HEK293 (cell line): ENCODE measurements around the gene STX16.

Experiments used
- CTCF ChIA-PET: fragments of 350-600 bp; formaldehyde crosslinking; extraction: SDS; loops from one replicate; lab custom pipeline; 2021; ENCODE audit warnings: antibody characterized with exemption; lab: Yijun Ruan, JAX
- POLR2A ChIA-PET: fragments of 300-600 bp; formaldehyde crosslinking; extraction: SDS; loops from one replicate; lab custom pipeline; 2020; ENCODE audit warnings: antibody characterized with exemption, inconsistent platforms; lab: Yijun Ruan, JAX
- H3K27ac ChIP-seq: fragments of 200-500 bp; sonication (Bioruptor generic); 2 replicates; pipeline ENCODE4 v1.5.1; 2014; ENCODE audit warnings: low read depth, low read length, control low read depth, inconsistent platforms; ENCODE audit errors: extremely low read depth
- H3K36me3 ChIP-seq, 2 experiments: fragments of 200-500 bp in 1 of 2; sonication (Bioruptor generic) in 1 of 2; 1 replicate in 1 of 2; 2 replicates in 1 of 2; pipeline ENCODE4 v1.5.1; 2014 to 2017; ENCODE audit warnings: inconsistent platforms in 2 of 2, low read length in 2 of 2; ENCODE audit not compliant: control insufficient read depth in 2 of 2, insufficient read depth in 1 of 2
- H3K4me1 ChIP-seq: fragments of 200-500 bp; sonication (Bioruptor generic); 2 replicates; pipeline ENCODE4 v1.5.1; 2014; ENCODE audit warnings: mild to moderate bottlenecking, low read length, inconsistent platforms; ENCODE audit not compliant: control insufficient read depth, insufficient read depth
- H3K4me3 ChIP-seq: 2 replicates; pipeline ENCODE4 v1.5.1; 2011; ENCODE audit warnings: low read depth, mild to moderate bottlenecking, control low read depth, low read length, moderate library complexity
- H3K9me3 ChIP-seq: fragments of 200-500 bp; sonication (Bioruptor generic); 2 replicates; pipeline ENCODE4 v1.5.1; 2014; ENCODE audit warnings: low read depth, low read length, inconsistent platforms; ENCODE audit not compliant: control insufficient read depth, insufficient read depth
- IKZF3 ChIP-seq: fragments of 450-650 bp; IDR thresholded peaks from 2 replicates; pipeline ENCODE4 v1.5.0; 2018; ENCODE audit warnings: missing biosample characterization, mild to moderate bottlenecking, missing genetic modification characterization, moderate library complexity
- KLF7 ChIP-seq: fragments of 450-650 bp; formaldehyde crosslinking; IDR thresholded peaks from 2 replicates; pipeline ENCODE4 v1.5.1; 2016; ENCODE audit warnings: missing biosample characterization, missing genetic modification characterization, borderline replicate concordance
- MEIS1 ChIP-seq: sonication (generic); formaldehyde crosslinking; IDR thresholded peaks from 2 replicates; pipeline ENCODE4 v1.8.1; 2022; ENCODE audit warnings: missing genetic modification reagents, mild to moderate bottlenecking, borderline replicate concordance
- PBX3 ChIP-seq: sonication (generic); formaldehyde crosslinking; IDR thresholded peaks from 2 replicates; pipeline ENCODE4 v1.8.1; 2022; ENCODE audit warnings: mild to moderate bottlenecking, moderate library complexity, missing genetic modification reagents
- REST ChIP-seq: fragments of 450-650 bp; formaldehyde crosslinking; IDR thresholded peaks from 2 replicates; pipeline ENCODE4 v1.5.1; 2016; ENCODE audit warnings: missing biosample characterization, missing genetic modification characterization
- SCRT1 ChIP-seq: fragments of 450-650 bp; formaldehyde crosslinking; IDR thresholded peaks from 2 replicates; pipeline ENCODE4 v1.5.1; 2016; ENCODE audit warnings: missing biosample characterization, missing genetic modification characterization, borderline replicate concordance
- SP7 ChIP-seq: fragments of 450-650 bp; formaldehyde crosslinking; IDR thresholded peaks from 2 replicates; pipeline ENCODE4 v1.5.1; 2016; ENCODE audit warnings: missing biosample characterization, missing genetic modification characterization
- YY1 ChIP-seq: fragments of 450-650 bp; formaldehyde crosslinking; IDR thresholded peaks from 2 replicates; pipeline ENCODE4 v1.5.1; 2018; ENCODE audit warnings: missing biosample characterization, missing genetic modification characterization
- ZBTB21 ChIP-seq: fragments of 450-650 bp; formaldehyde crosslinking; IDR thresholded peaks from 2 replicates; pipeline ENCODE4 v1.5.1; 2017; ENCODE audit warnings: missing biosample characterization, missing genetic modification characterization
- ZNF112 ChIP-seq: fragments of 450-650 bp; formaldehyde crosslinking; IDR thresholded peaks from 2 replicates; pipeline ENCODE4 v1.5.0; 2017; ENCODE audit warnings: missing biosample characterization, missing genetic modification characterization
- ZNF133 ChIP-seq: fragments of 450-650 bp; formaldehyde crosslinking; IDR thresholded peaks from 2 replicates; pipeline ENCODE4 v1.5.1; 2016; ENCODE audit warnings: missing biosample characterization, missing genetic modification characterization
- ZNF16 ChIP-seq: fragments of 450-650 bp; formaldehyde crosslinking; IDR thresholded peaks from 2 replicates; pipeline ENCODE4 v1.5.1; 2016; ENCODE audit warnings: low read depth, missing biosample characterization, missing genetic modification characterization
- ZNF184 ChIP-seq: fragments of 450-650 bp; IDR thresholded peaks from 2 replicates; pipeline ENCODE4 v1.5.1; 2018; ENCODE audit warnings: missing biosample characterization, mild to moderate bottlenecking, missing genetic modification characterization
- ZNF292 ChIP-seq: fragments of 450-650 bp; formaldehyde crosslinking; IDR thresholded peaks from 2 replicates; pipeline ENCODE4 v1.5.1; 2016; ENCODE audit warnings: low read depth, missing biosample characterization, missing genetic modification characterization, borderline replicate concordance
- ZNF311 ChIP-seq: fragments of 450-650 bp; formaldehyde crosslinking; IDR thresholded peaks from 2 replicates; pipeline ENCODE4 v1.5.1; 2017; ENCODE audit warnings: missing biosample characterization, missing genetic modification characterization, borderline replicate concordance
- ZNF404 ChIP-seq: fragments of 450-650 bp; formaldehyde crosslinking; IDR thresholded peaks from 2 replicates; pipeline ENCODE4 v1.5.1; 2017; ENCODE audit warnings: missing biosample characterization, missing genetic modification characterization
- ZNF48 ChIP-seq: fragments of 450-650 bp; formaldehyde crosslinking; IDR thresholded peaks from 2 replicates; pipeline ENCODE4 v1.5.1; 2016; ENCODE audit warnings: missing biosample characterization, missing genetic modification characterization
- ZNF529 ChIP-seq: fragments of 450-650 bp; formaldehyde crosslinking; IDR thresholded peaks from 2 replicates; pipeline ENCODE4 v1.5.1; 2017; ENCODE audit warnings: missing genetic modification characterization, missing biosample characterization; ENCODE audit not compliant: insufficient replicate concordance
- ZNF548 ChIP-seq: fragments of 450-650 bp; formaldehyde crosslinking; IDR thresholded peaks from 2 replicates; pipeline ENCODE4 v1.5.1; 2016; ENCODE audit warnings: missing biosample characterization, missing genetic modification characterization
- ZNF560 ChIP-seq: fragments of 450-650 bp; formaldehyde crosslinking; IDR thresholded peaks from 2 replicates; pipeline ENCODE4 v1.5.1; 2017; ENCODE audit warnings: missing biosample characterization, missing genetic modification characterization, borderline replicate concordance
- ZNF585B ChIP-seq: fragments of 450-650 bp; formaldehyde crosslinking; IDR thresholded peaks from 2 replicates; pipeline ENCODE4 v1.5.1; 2016; ENCODE audit warnings: missing biosample characterization, missing genetic modification characterization
- ZNF664 ChIP-seq: fragments of 450-650 bp; formaldehyde crosslinking; IDR thresholded peaks from 2 replicates; pipeline ENCODE4 v1.5.1; 2016; ENCODE audit warnings: missing biosample characterization, missing genetic modification characterization
- ZNF837 ChIP-seq: fragments of 450-650 bp; formaldehyde crosslinking; IDR thresholded peaks from 2 replicates; pipeline ENCODE4 v1.5.1; 2016; ENCODE audit warnings: missing biosample characterization, missing genetic modification characterization
- TF ChIP-seq, protein P1 (sequence below): fragments of 450-650 bp; IDR thresholded peaks from 2 replicates; pipeline ENCODE4 v1.5.1; 2018; ENCODE audit warnings: missing biosample characterization, missing genetic modification characterization

The STX16 gene

GRCh38 chr20:58676161-58676560, 25.1 kb downstream of the STX16 start:
- POLR2A ChIA-PET, result no interaction called here
- H3K4me3 ChIP-seq, result no peak overlapping the region
- no peaks in the 10 kb centered on the region for H3K4me1 ChIP-seq
- no peak overlapping the region for H3K27ac ChIP-seq
- H3K36me3 ChIP-seq, result peaks cover 10 to 89% of the 10 kb centered on the region in 2 experiments
- H3K9me3 ChIP-seq, result no peaks in the 10 kb centered on the region
- TF ChIP-seq SP7 (tag by site-specific recombination) (no peak), PBX3 (no peak), ZNF133 (no peak), KLF7 (tag by site-specific recombination) (no peak), MEIS1 (no peak), ZNF48 (tag by site-specific recombination) (no peak)
- TF ChIP-seq, all 188 proteins: peak for 0
- CTCF ChIA-PET, result no interaction called here

GRCh38 chr20:58677079-58677604, 26.1 kb downstream of the STX16 start:
- ChIA-PET CTCF (interaction anchor here (0.6 kb wide), 1 partner anchor 337 kb away, joined by 3 read pairs; no protein-coding TSS in a partner anchor), POLR2A (no interaction called here)
- Histone ChIP-seq H3K9me3 (no peaks in the 10 kb centered on the region), H3K4me1 (no peaks in the 10 kb centered on the region), H3K36me3 (peaks cover 6 to 82% of the 10 kb centered on the region in 2 experiments), H3K27ac (no peak overlapping the region), H3K4me3 (no peak overlapping the region)
- no peak for TF ChIP-seq ZNF404 (tag by site-specific recombination)
- TF ChIP-seq ZNF112 (tag by site-specific recombination), result no peak
- no peak for TF ChIP-seq REST
- no peak for TF ChIP-seq ZNF529
- no peak for TF ChIP-seq ZNF184 (tag by site-specific recombination)
- TF ChIP-seq ZNF560, result no peak
- no peak for TF ChIP-seq ZNF664 (tag by site-specific recombination)
- TF ChIP-seq, protein P1, sequence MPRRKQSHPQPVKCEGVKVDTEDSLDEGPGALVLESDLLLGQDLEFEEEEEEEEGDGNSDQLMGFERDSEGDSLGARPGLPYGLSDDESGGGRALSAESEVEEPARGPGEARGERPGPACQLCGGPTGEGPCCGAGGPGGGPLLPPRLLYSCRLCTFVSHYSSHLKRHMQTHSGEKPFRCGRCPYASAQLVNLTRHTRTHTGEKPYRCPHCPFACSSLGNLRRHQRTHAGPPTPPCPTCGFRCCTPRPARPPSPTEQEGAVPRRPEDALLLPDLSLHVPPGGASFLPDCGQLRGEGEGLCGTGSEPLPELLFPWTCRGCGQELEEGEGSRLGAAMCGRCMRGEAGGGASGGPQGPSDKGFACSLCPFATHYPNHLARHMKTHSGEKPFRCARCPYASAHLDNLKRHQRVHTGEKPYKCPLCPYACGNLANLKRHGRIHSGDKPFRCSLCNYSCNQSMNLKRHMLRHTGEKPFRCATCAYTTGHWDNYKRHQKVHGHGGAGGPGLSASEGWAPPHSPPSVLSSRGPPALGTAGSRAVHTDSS (tag by site-specific recombination), result no peak
- TF ChIP-seq ZNF837 (tag by site-specific recombination), result no peak
- no peak for TF ChIP-seq YY1
- no peak for TF ChIP-seq ZBTB21
- TF ChIP-seq SP7 (tag by site-specific recombination), result no peak

DNA sequence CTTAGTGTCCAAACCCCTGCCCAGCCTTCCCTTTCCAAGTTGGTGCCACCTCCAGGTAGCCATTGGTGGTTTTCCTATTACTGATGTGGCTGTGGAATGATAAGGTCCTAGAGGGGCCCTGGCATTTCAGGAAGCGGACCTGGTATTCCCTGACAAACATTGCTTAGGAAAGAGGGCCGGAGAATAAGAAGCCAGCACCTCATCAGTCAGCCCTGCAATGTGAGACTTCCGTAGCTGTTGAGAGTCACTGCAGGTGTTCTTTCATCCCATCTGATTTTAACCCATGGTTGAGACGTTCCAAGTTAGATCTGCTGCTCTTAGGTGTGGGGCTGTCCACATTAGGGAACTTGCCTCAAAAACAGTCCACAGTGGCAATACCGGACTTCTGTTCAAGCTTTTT, 26.7 kb downstream of the STX16 start:
- Histone ChIP-seq H3K36me3 (peaks cover 6 to 77% of the 10 kb centered on the region in 2 experiments), H3K4me3 (no peak overlapping the region), H3K27ac (no peak overlapping the region), H3K4me1 (no peaks in the 10 kb centered on the region), H3K9me3 (no peaks in the 10 kb centered on the region)
- ChIA-PET POLR2A (no interaction called here), CTCF (no interaction called here)
- no peak for TF ChIP-seq ZNF585B (tag by site-specific recombination)
- no peak for TF ChIP-seq ZNF292 (tag by site-specific recombination)
- no peak for TF ChIP-seq ZNF16 (tag by site-specific recombination)
- no peak for TF ChIP-seq ZNF548 (tag by site-specific recombination)
- TF ChIP-seq ZNF311 (tag by site-specific recombination), result no peak
- TF ChIP-seq REST, result no peak
- TF ChIP-seq SCRT1, result no peak
- TF ChIP-seq IKZF3 (tag by site-specific recombination), result no peak
